ENCODE results near the gene ACTN1.

ACTN1 gene

DNA sequence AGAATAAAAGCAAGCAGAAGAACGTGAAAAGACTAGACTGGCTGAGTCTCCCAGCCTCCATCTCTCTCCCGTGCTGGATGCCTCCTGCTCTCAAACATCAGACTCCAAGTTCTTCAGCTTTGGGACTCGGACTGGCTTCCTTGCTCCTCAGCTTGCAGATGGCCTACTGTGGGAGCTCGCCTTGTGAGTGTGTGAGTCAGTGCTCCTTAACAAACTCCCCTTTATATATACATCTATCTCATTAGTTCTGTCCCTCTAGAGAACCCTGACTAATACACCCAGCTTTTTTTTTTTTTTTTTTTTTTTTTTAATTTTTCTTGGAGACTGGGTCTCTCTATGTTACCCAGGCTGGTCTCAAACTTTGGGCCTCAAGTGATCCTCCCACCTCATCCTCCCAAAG lies 46.9 kb downstream of the ACTN1 start:
- DNase-seq = no peak

DNA sequence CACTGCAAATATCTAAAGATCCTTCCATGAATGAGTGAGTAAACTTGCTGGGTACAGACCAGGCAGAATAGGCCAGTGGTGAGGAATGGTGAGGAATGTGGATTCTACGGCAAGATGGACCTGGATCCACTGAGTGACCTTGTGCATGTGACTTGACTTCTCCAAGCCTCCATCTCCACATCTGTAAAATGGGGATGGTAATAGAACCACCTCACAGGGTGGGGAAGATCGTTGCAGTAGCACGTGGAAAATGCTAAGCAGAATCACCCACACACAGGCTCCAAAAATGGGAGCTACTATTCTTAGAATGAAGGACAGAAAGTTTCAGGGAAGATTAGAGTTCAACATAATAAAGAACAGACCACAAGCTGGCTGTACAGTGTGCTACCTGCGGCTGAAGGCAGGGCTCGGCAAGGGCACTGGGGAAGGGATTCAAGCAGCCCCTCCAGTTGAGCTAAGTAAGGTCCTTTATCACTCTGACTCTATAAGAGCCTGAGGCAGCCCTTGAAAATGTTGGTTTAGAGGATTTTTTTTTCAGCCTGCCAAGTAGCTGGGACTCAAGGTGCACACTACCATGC lies 47.5 kb downstream of the ACTN1 start:
- DNase-seq = no peak

DNA sequence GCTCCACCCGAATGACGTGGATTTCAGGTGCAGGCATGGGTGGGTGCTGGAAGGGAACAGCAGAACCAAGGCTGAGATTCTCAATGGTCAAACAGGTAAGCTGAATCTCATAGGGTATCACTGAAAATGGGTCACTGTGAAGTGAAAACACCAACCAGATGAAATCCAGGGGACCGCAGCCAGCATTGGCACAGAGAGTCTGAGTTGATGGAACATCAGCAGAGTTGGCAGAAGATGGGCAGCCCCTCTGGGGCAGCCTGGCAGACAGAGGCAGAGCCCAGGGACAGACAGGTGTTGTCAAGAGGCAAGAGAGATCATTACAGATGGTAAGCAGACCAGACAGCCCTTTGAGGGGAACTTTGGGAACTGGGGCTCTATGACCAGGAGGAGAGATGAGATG lies 48.0 kb downstream of the ACTN1 start:
- DNase-seq = no peak

DNA sequence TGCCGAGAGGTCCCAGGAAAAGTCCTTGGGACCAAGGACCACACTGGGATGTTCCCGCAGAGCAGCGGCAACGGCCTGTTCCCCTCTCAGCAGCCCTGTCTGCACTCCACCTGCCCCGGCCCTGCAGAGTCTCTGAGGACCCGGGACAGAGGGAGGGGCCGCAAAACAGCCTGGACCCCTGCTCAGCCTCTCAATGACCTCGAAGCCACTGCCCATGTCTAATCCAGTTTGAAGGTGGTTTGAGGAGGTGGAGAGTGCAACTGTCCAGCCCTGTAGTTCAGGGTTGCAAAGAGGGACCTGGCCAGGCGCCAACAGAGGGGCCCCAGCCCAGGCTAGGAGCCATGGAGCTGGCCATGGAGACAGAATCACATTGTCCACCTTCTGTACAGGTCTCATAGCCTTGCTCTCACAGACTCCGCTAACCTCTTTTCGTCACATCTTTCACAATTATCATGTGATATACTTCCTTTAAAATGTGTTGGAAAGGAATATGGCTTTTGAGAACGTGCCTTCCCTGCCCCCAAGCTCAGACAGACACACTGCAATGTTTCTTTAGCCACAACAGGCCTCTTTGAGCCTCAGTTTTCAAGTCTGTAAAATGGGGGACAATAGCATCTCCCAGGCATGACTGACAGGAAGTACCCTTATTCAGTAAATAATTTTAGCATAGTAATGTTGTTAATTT lies 49.3 kb downstream of the ACTN1 start:
- DNase-seq = no peak

DNA sequence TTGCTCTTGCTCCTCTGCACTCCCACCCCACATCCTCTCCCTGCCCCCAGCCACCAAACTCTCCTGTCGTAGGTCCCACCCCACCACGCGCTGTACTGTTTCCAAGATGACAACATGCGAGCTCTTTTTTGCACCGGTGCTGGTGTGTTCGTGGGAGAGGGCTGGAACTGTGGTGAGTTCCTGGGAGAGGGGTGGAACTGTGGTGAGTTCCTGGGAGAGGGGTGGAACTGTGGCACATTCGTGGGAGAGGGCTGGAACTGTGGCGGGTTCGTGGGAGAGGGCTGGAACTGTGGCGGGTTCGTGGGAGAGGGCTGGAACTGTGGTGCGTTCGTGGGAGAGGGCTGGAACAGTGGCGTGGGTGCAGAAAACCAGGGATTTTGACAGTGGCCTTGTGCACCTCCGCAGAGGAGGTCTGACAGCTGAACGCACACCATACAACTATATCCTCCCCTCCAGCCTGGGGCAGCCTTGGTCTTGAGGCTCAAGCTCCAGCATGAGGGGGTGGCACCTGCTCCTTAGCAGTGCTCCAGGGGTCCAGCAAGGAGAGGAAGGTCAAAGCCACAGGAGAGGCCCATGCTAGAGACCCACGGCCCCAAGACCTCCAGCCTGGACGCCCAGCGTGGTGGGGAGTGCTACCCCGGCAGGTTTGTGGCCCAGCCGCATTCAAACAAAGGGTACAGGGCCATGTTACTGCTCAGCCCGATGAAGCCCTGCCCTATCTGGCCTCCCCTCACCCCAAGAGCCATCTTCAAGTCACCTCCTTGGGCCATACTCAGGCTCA lies 50.1 kb downstream of the ACTN1 start:
- no peak for DNase-seq

DNA sequence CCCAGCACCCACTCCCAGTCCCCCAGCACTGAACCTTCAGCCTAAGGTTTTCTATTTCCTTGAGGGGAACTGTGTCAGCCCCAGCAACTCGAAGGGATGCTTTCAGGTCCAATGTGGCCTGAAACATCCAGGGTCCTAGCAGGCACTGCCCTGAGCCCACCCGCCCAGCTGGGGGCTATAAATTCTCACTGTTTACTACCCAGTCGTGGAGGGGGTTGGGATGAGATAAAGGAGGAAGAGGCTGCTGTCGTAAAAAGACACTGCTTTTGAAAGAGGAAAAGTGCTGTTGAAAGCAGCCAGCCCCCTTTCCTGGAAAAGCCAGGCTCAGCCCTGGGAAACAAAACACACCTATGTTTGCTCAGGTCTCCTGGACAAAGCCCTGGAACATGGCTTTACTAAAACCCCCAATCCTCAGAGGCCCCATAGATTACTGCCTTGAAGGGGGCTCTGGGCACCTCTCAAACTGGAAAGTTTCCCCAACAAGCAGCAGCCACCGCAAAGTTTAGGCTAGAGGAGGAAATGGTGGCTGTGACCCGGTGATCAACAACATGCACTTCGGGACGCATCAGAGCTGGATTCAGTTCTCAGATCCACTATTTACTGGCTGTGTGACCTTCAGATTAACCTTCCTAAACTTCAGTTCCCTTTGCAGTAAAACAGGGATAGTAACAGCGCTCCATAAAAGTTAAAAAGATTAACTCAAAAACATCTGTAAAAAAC lies 51.0 kb downstream of the ACTN1 start:
- no peak for DNase-seq

DNA sequence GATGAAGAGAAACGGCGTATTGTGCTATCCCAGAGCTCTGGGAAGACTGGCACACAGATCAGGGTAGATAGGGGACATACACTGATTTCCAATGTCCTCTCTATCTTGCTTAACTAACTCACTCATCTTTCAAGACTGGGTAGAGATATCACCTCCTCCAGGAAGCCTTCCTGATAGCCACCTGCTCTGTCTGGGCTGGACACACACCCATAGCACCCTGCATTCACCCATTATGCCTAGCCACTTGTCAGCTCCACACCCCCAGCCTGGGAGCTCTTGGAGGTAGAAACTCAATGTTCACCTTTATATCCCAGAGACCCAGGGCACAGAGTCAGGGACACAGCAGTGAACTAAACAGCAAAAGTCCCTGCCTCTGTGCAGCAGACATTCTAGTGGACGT lies 52.0 kb downstream of the ACTN1 start:
- DNase-seq = no peak

DNA sequence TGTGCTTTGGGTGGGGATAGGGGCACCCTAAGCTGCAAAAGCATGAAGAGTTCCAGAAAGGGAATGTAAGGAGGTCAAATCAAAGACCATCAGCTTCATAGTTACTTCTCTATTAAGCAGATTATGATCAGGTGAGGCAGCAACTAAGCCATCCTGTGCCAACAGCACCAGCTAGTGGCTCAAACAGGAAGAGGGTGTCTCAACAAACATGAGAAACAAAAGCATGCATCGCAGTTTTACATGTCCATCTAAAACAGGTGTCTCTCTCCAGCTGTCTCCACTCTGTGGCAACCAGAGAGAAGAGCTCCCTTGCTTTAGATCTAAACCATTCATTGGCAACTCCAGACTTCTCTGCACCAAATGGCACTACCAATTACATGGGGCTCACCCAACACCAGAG lies 52.9 kb downstream of the ACTN1 start:
- no peak for DNase-seq

DNA sequence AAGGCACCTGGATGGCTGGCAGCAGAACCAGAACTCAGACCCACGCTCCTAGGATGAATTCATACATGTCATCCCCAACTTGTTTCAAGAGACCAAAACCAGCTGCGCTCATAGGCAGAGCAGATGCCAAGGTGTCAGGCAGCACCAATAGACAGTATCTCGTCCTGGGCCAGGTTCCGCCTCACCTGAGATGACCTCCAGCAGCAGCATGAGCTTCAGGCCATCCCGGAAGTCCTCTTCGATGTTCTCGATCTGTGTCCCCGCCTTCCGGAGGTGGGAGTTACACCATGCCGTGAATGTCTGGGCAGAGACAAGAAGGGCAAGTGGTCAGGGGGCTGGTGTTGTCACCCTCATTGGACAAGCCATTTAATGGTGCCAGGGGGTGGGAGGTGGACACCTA lies 53.7 kb downstream of the ACTN1 start:
- no peak for DNase-seq

DNA sequence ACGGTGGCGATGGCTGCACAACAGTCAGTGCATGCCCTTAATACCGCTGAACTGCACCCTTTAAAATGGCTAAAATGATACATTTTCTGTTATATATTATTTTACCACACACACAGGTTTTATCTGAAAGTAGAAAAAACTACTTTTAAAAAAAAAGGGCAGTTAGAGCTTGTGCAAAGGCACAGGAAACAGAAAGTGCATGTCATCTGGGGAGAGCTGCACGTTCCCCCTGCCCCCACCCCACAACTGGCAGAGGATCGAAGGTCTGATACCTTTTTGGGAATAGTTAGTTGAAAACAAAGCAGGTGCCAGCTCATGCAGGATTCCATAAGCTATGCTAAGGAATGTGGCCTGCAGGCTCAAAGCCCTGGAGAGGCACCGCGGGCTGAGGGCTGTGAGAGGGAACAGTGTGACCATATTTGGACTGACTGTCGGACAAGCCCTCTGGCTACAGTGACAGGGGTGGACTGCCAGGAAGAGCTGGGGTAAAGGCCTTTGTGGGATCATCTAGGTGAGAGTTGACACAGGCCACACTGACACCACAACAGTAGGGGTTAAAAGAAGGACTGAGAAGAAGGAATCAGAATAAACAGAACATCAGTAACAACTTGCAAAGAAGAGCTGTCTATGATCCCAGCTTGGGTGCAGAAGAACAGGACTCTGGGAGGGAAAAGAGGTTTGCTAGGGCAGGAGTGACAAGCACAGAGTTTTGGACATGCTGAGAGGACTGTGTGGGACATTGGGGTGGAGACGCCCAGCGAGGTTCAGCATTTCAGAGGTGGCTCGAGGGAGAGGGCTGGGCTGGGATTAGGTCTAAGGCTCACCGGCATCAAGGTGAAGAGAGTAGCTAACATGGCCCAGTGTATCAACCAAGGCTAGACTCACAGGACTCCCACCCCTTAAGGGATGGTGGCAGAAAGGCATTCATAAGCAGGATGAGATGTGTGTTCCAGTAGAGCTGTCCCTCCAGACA lies 54.6 kb downstream of the ACTN1 start:
- DNase-seq = no peak

DNA sequence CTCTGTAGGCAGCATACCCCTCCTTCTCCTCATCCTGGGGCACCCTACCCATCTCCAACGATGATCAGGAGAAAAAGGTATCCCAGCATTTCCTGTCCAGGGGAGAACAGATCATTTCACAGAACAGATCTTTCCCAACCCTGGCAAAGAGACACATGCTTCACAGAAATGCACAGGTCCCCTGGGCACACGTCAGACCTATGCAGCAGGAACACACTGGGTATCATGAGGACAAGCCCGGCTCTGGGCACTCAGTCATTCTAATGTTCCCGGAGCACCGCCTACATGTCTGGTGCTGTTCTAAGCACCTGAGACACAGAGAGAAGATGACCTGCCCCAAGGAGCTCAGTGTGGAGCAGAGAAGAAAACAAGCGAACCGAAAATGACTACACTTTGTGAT lies 56.2 kb downstream of the ACTN1 start:
- no peak for DNase-seq

DNA sequence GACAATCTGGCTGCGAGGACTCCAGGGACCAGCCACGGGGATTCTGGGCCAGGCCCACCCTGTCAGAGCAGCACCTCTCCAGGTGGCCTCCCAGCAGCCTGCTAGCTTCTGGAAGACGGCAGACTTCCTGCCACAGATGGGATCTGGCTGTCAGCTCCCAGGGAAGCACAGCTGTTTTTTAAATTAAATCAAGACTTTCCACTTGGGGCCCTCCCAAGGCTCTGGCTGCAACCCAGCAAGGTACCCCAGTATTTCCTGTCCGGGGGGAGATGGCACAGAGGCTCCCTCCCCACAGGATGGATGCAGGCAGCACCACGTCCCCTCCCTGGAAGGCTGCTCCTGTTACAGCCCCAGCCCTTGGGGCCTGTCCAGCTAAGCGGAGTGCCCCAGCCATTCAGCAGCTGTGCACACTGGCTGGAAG lies 56.9 kb downstream of the ACTN1 start:
- no peak for DNase-seq

DNA sequence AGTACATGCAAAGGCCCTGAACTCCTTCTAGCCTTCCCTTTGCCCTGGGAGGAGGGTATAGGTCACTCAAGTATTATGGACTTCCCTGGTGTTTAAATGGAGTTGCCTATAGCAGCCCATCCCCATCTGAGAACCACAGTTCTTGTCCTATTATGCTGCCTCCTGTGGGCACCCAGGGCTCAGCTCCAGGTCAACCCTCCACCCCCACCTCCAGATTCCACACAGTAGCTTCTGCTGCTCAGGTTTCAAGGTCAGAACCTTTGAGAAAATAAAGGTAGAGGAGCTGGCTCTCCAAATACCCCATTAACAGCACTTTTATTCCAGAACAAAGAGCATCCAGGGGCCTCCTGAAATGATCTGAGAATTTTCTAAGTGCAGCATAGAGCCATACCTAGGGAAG lies 57.4 kb downstream of the ACTN1 start:
- DNase-seq = no peak

DNA sequence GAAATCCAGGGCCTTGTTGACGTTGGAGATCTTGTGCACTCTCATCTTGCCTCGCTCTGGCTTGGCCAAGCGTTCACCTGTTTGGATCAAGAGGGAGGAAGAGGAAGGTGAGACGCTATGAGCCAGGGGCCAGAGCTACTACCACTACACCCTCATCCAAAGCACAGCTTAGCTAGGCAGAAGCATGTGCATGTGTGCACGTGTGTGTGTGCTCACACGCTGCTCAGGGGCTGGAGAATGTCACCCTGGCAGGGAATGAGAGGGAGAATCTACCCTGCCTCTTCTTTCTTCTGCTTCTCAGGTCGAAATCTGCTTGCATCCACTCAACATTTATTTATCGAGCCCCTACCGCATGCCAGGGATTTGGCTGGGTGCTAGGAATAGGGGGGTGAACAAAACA lies 58.1 kb downstream of the ACTN1 start:
- DNase-seq = no peak

DNA sequence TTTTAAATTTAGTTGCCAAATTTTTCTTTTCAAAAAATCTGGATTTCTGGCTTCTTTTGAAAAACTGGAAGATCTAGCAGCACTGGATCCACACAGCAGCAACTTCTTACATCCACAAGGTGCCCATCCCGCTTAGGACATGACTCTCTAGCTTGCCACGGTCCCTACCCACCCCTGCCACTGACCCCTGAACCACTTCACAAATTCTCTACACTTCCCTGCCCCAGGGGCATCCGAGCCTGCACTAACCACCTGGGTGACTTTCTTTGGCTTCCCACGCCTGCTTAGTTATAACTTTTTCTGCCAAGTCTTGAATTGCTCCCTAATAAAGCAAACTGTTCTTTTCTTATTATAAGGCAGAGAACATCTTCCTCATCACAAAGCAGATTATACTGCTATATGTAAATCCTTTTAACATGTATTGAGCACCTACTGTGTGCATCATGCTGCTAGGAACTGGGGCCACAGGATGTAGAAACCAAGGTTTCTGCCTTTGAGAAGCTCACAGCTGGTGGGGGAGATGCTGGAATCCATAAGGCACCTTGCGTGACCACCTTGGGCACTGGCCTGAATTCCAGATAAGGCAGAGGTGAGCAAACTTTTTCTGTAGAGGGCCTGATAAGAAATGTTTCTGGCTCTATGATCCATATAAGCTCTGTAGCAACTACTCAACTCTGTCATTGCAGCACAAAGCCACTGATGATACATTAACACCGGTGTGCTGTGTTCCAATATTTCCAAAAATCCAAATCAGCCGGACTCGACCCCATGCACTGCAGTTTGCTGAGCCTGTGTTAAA lies 59.8 kb downstream of the ACTN1 start:
- no peak for DNase-seq

DNA sequence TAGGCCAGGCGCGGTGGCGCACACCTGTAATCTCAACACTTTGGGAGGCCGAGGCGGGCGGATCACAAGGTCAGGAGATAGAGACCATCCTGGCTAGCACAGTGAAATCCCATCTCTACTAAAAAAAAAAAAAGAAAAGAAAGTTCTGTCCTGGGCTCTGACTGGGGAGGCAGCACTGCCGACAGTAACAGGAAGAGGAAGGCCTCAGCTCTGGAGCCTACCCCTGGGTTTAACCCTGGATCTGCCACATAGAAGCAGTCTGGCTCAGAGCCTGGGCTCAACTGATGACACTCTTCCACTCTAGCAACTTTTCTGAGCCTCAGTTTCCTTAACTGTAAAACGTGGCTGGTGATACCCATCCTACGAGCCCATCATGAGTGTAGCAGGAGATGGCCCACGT lies 60.5 kb downstream of the ACTN1 start:
- DNase-seq = no peak

DNA sequence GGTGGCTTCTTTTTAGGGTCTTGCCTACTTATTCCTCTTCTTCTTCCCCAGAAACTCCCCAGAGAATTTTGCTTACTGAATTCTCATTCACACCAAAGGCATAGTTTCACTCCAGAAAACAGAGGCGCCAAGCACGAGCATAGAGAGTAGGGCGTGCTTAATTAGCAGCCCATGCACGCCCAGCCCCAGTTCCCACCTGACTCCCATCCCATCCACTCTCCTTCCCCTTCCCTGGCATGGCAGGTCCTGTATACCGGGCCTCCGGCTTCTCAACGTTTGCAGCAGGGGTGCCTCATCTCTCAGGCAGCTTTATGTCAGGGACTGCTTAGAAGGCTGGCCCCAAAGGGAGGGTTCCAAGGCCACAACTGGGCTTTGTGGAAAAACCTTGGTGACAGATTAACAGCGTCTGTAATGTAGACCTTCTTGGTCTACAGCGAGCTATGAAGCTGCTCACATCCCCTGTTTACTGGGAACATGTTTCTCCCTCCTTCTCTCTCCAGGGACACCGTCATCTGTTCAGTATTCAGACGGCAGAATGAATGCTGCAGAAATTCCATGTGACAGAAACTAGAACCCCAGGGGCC lies 62.7 kb downstream of the ACTN1 start:
- DNase-seq = no peak

DNA sequence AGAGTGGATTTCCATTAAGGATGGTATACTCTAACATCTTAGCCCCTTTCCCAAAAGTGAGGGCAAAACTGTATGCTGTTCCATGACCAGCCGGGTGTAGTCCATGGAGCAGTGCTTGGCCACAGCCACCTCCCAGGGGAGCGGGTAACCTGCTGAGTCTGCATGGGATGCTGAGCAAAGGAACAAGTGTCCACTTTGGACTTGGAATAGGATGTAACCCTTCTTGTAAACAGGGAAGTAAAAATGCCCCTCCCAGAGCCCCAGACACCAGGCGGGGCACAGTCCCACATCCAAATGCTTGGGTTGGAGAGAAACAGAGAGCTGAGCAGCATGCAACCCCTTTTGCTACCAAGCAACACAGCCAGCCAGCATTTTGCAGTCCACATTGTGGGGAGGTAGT lies 65.6 kb downstream of the ACTN1 start:
- DNase-seq = no peak

DNA sequence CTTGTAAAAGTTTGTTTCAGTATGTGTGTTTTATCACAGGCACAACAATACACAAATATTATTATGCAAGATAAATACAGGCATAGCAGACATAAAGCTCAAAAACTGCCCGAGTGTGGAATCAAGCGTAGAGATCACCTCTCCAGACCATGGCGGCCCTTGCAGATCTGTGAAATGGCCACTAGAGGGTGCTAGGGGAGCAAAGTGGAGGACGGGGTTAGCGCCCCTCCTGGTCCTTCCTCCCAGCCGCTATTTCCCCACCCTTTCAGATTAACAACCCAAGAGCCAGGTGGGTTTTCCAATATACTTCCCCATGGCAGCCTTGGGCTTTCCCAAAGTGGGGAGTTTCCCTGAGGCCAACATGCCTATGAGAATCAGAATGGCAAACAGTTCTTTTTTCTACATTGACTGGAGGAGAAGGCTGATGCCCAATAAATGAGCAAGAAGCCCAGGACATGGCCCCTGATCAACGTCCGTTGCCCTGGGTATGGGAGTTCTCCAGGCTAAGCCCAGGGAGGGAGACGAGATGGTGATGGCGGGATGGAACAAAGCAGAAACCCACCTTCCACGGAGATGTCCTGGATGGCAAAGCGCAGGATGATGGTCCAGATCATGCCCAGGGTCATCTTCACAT lies 67.4 kb downstream of the ACTN1 start:
- DNase-seq = peak; percentile 76

DNA sequence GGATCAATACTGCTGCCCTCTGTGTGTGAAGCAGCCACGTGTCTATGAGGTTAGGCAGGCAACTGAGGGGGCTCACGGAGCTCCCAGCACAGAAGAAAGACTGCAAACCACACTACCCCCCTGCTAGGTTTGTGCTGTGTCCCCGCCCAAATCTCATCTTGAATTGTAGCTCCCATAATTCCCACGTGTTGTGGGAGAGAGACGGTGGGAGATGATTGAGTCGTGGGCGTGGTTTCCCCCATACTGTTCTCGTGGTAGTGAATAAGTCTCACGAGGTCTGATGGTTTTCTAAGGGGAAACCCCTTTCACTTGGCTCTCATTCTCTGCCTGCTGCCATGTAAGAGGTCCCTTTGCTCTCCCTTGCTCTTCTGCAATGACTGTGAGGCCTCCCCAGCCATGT lies 68.6 kb downstream of the ACTN1 start:
- no peak for DNase-seq

DNA sequence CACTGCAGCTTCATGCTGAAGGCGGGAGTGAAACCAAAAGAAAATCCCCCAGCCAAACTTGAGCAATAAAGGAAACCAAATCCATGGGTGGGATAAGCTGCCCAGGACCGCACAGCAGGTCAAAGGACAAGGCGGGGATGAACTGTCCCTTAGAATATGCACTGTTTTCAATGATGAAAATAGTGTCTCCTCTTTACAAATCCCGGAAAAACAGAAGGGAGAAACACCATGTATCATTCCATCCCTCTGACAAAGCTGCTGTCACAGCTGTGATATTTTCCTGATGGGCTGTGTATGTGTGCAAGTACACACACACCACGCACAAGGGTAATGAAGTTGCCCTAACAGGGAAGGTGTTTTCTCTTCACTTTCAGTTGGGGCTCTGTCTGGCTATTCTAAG lies 70.3 kb downstream of the ACTN1 start:
- no peak for DNase-seq
